Neural crest cell (in vitro differentiated cells): ENCODE data around the gene BBLN. TPM values are rescaled to one million over a fixed set of nuclear protein-coding genes. Genes with fewer than 3 reads are reported as not detected.
A peak's percentile ranks its signal among the peaks of the same experiment; 100 is the strongest.

Experiments used
- DNase-seq: peaks from one replicate; pipeline ENCODE4 v3.0.0; 2021; ENCODE audit warnings: low read depth, mixed read lengths, low spot score
- H3K27ac Mint-ChIP-seq: one replicate; pipeline ENCODE4 v1.8.0; 2021; ENCODE audit warnings: mild to moderate bottlenecking, mixed read lengths; ENCODE audit not compliant: unreplicated experiment
- H3K27me3 Mint-ChIP-seq: 2 replicates; pipeline ENCODE4 v1.8.0; 2021; ENCODE audit warnings: low read depth, mild to moderate bottlenecking, mixed read lengths
- H3K36me3 Mint-ChIP-seq: 2 replicates; pipeline ENCODE4 v1.8.0; 2021; ENCODE audit warnings: low read depth, mild to moderate bottlenecking, mixed read lengths
- H3K4me1 Mint-ChIP-seq: 2 replicates; pipeline ENCODE4 v1.8.0; 2021; ENCODE audit warnings: mixed read lengths
- H3K4me3 Mint-ChIP-seq: one replicate; pipeline ENCODE4 v1.8.0; 2021; ENCODE audit warnings: mild to moderate bottlenecking, mixed read lengths
- H3K9me3 Mint-ChIP-seq: 2 replicates; pipeline ENCODE4 v1.8.0; 2021; ENCODE audit warnings: mixed read lengths
- CTCF ChIP-seq: fragments of 200-600 bp; sonication (generic); conservative IDR thresholded peaks from 2 replicates; pipeline ENCODE4 v1.5.0; 2021; ENCODE audit warnings: antibody characterized with exemption, mild to moderate bottlenecking
- total RNA-seq: library from RNA; stranded (reverse); gene quantifications from 2 replicates; pipeline ENCODE4 v1.2.1, GENCODE V29; 2021

The BBLN gene
- total RNA-seq, 1 donor from 2014 or later, result 82.5 TPM

- DNase-seq, result no peak
- no peaks in the 10 kb centered on the region for H3K9me3 Mint-ChIP-seq
- peaks cover 8% of the 10 kb centered on the region for H3K36me3 Mint-ChIP-seq
- TF ChIP-seq CTCF, result no peak
- peak overlapping the region; percentile 76 for H3K4me3 Mint-ChIP-seq
- H3K27ac Mint-ChIP-seq, result no peak overlapping the region
- peaks cover 5% of the 10 kb centered on the region for H3K4me1 Mint-ChIP-seq
- no peaks in the 10 kb centered on the region for H3K27me3 Mint-ChIP-seq
Observed at GRCh38 chr9:128163027-128163515, 3.0 kb downstream of the BBLN start.

- H3K4me1 Mint-ChIP-seq, result peaks cover 5% of the 10 kb centered on the region
- peaks cover 11% of the 10 kb centered on the region for H3K36me3 Mint-ChIP-seq
- TF ChIP-seq CTCF, result no peak
- DNase-seq, result no peak
- no peak overlapping the region for H3K27ac Mint-ChIP-seq
- H3K9me3 Mint-ChIP-seq, result no peaks in the 10 kb centered on the region
- H3K27me3 Mint-ChIP-seq, result no peaks in the 10 kb centered on the region
- peak overlapping the region; percentile 64 for H3K4me3 Mint-ChIP-seq
Observed at GRCh38 chr9:128163523-128164306, 3.6 kb downstream of the BBLN start.

GRCh38 chr9:128164307-128164885 lies 4.3 kb downstream of the BBLN start:
- Mint-ChIP-seq H3K4me3 (peak overlapping the region; percentile 64), H3K36me3 (peaks cover 14% of the 10 kb centered on the region), H3K27ac (no peak overlapping the region)

GRCh38 chr9:128166169-128166568 lies 6.1 kb downstream of the BBLN start:
- Mint-ChIP-seq H3K9me3 (no peaks in the 10 kb centered on the region), H3K36me3 (peaks cover 14% of the 10 kb centered on the region), H3K4me1 (peaks cover 1% of the 10 kb centered on the region), H3K27me3 (no peaks in the 10 kb centered on the region), H3K4me3 (no peak overlapping the region), H3K27ac (no peak overlapping the region)
- no peak for TF ChIP-seq CTCF
- DNase-seq, result no peak

More at GRCh38 chr9:128164307-128164885, 4.3 kb downstream of the BBLN start:
- no peak for TF ChIP-seq CTCF
- H3K27me3 Mint-ChIP-seq, result no peaks in the 10 kb centered on the region
- no peak for DNase-seq
- peaks cover 5% of the 10 kb centered on the region for H3K4me1 Mint-ChIP-seq
- no peaks in the 10 kb centered on the region for H3K9me3 Mint-ChIP-seq

GRCh38 chr9:128167209-128167608 lies 7.1 kb downstream of the BBLN start:
- Mint-ChIP-seq H3K36me3 (peaks cover 14% of the 10 kb centered on the region), H3K27ac (no peak overlapping the region), H3K4me3 (no peak overlapping the region), H3K4me1 (no peaks in the 10 kb centered on the region), H3K27me3 (no peaks in the 10 kb centered on the region), H3K9me3 (no peaks in the 10 kb centered on the region)
- TF ChIP-seq CTCF, result no peak
- no peak for DNase-seq
